GM12892 (cell line): ENCODE measurements around the gene ADH1A.
"Not testable (repeated sequence)": the region's sequence is repeated elsewhere in the genome, so short reads cannot be mapped to it uniquely, and the experiment has no call there.

Source experiments
- POLR2A ChIP-seq: IDR thresholded peaks from 2 replicates; pipeline ENCODE4 v1.6.1; 2011; ENCODE audit warnings: low read depth, low read length, control low read depth
- POLR2AphosphoS5 ChIP-seq: IDR thresholded peaks from 2 replicates; pipeline ENCODE4 v1.6.1; 2011; ENCODE audit warnings: low read depth, low read length, control low read depth
- TAF1 ChIP-seq: IDR thresholded peaks from 2 replicates; pipeline ENCODE4 v1.6.1; 2011; ENCODE audit warnings: low read depth, mild to moderate bottlenecking, control low read depth, low read length, borderline replicate concordance

DNA sequence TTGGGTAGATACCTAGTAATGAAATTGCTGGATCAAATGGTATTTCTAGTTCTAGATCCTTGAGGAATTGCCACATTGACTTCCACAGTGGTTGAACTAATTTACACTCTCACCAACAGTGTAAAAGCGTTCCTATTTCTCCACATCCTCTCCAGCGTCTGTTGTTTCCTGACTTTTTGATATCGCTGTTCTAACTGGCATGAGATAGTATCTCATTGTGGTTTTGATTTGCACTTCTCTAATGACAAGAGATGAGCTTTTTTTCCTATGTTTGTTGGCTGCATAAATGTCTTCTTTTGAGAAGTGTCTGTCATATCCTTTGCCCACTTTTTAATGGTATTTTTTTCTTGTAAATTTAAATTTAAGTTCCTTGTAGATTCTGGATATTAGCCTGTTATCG lies 63.1 kb downstream of the ADH1A start:
- not testable (repeated sequence) for TF ChIP-seq POLR2A, POLR2AphosphoS5, TAF1
